Small intestine (tissue), 7 donors: ENCODE measurements around the gene ENTPD8. TPM values are rescaled to one million over a fixed set of nuclear protein-coding genes. Genes with fewer than 3 reads are reported as not detected.

Experiments
- DNase-seq, 2 donors: peaks; one replicate each; pipeline versions ENCODE4 v3.0.0 to v3.0.0-alpha.2; 2013
- FAIRE-seq: peaks from 2 replicates; lab custom pipeline; 2012; peaks lifted over from hg19 to GRCh38; lab: Jason Lieb, UNC
- H3K27ac ChIP-seq, 3 donors: one replicate each; pipeline ENCODE4 v1.5.1; 2013; ENCODE audit warnings: low read length in 2 of 3, mild to moderate bottlenecking in 2 of 3, control low read depth in 1 of 3, inconsistent platforms in 1 of 3, low read depth in 1 of 3, moderate library complexity in 1 of 3
- H3K27me3 ChIP-seq, 3 donors: one replicate each; pipeline ENCODE4 v1.6.1; 2013; ENCODE audit warnings: low read length in 3 of 3, inconsistent platforms in 1 of 3; ENCODE audit not compliant: control insufficient read depth in 3 of 3, insufficient read depth in 3 of 3
- H3K36me3 ChIP-seq, 3 donors: one replicate each; pipeline ENCODE4 v1.6.1; 2013; ENCODE audit warnings: low read length in 3 of 3, inconsistent platforms in 1 of 3, low read depth in 1 of 3, mild to moderate bottlenecking in 1 of 3, moderate library complexity in 1 of 3; ENCODE audit not compliant: control insufficient read depth in 3 of 3, insufficient read depth in 2 of 3
- H3K4me1 ChIP-seq, 3 donors: one replicate each; pipeline ENCODE4 v1.6.1; 2013; ENCODE audit warnings: low read length in 2 of 3, inconsistent platforms in 1 of 3, low read depth in 1 of 3, mild to moderate bottlenecking in 1 of 3, moderate library complexity in 1 of 3; ENCODE audit not compliant: control insufficient read depth in 3 of 3, insufficient read depth in 2 of 3
- H3K4me3 ChIP-seq, 3 donors: one replicate each; pipeline ENCODE4 v1.5.1; 2013; ENCODE audit warnings: low read length in 3 of 3, control low read depth in 1 of 3, inconsistent platforms in 1 of 3, low read depth in 1 of 3, mild to moderate bottlenecking in 1 of 3, moderate library complexity in 1 of 3
- H3K9me3 ChIP-seq, 2 donors: one replicate each; pipeline ENCODE4 v1.6.1; 2013; ENCODE audit warnings: low read depth in 1 of 2, low read length in 1 of 2; ENCODE audit not compliant: control insufficient read depth in 2 of 2, insufficient read depth in 1 of 2
- WGBS, 3 donors: extraction: QIAGEN DNeasy Blood & Tissue Kit; methylation state at CpG; one replicate each; pipeline ENCODE4 v1.1.7; 2013; 5-methylcytosine and 5-hydroxymethylcytosine counted together
- polyA plus RNA-seq, 4 donors: library from polyadenylated mRNA; stranded (reverse) in 3 of 4; unstranded in 1 of 4; fragments of 200-250 nt in 3 of 4; fragments of 120-200 nt in 1 of 4; gene quantifications; one replicate each; pipeline versions ENCODE4 v1.2.1 to v1.2.3, GENCODE V29; 2013
- donor health status: healthy with polysubstance abuse.
- donor health status: control.
- donor health status: control.
- donor health status: Bipolar disorder and iron deficiency.
- donor health status: healthy.

The ENTPD8 gene
- polyA plus RNA-seq, 4 donors, result 15.9 to 85.4 (median 40.8) TPM

DNA sequence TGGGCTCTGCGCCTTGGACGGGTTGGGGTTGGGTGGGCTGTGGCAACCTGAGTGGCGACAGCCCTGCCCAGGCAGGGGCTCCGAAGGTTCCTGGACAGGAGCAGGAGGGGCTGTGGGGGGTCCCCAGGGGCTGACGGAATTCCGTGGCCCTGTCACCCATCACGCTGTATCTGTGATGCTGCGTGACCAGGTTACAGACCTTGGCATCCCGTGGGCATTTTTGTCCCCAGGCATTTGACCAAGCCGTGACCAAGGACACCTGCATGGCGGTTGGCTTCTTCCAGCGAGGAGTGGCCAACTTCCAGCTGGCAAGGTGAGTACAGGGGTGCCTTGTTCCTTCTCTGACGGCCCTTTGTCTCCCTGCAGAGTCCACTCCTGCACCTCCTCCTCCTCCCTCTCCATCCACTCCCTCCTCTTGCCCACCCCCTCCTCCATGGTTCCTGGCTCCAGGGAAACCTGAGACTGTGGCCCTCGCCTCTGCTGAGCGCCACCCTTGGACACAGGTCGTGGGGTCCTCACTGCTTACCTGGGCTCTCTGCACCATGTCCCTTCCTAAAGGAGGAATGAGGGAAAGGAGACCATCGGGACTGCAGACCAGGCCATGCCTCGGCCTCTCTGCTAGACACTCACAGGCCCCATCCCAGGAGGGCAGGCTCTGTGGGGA lies 15.0 kb downstream of the ENTPD8 start:
- peaks cover 0 to 18% (median 0%) of the 10 kb centered on the region in 3 donors for H3K4me1 ChIP-seq
- peaks cover 0 to 37% (median 0%) of the 10 kb centered on the region in 3 donors for H3K36me3 ChIP-seq
- FAIRE-seq (no peak), DNase-seq (no peak)
- no peaks in the 10 kb centered on the region for H3K27me3 ChIP-seq
- H3K27ac ChIP-seq, result no peak overlapping the region
- H3K9me3 ChIP-seq, result no peaks in the 10 kb centered on the region
- WGBS, 3 donors, result 83 to 86% (median 86%) methylated on average over 18 of the region's 18 CpGs
- no peak overlapping the region for H3K4me3 ChIP-seq

DNA sequence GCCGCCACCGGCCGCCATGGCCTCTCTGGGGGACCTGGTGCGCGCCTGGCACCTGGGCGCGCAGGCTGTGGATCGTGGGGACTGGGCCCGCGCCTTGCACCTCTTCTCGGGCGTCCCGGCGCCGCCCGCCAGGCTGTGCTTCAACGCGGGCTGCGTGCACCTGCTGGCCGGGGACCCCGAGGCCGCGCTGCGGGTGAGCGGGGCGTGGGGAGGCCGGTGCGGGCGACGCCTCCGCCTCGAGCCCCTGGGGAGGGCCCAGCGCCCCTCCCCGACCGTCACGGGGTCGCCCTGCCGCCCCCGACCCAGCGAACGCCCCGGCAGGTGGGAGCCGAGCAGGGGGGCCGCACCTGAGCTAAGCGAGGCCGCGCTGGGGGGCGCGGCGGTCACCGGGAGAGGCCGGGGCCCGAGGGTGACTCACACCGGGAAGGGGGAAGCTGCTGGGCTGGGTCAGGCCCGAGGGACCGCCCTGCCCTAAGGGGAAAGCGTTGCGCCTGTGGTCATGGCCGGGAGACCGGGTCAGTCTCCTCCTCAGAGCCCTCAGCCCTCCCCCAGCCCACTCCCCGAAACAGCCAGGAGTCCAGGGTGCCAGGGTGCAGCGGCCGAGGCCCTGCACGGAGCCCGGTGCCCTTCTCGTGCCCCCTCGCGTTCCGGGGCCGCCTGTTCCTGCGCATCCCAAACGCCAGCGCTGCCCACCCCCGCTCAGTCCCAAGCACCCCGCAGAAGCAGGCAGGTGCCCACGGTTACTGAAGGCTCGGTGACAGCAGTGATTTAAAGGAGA lies 17.5 kb downstream of the ENTPD8 start:
- Histone ChIP-seq H3K4me1 (peaks cover 0 to 18% (median 0%) of the 10 kb centered on the region in 3 donors), H3K36me3 (peaks cover 0 to 27% (median 0%) of the 10 kb centered on the region in 3 donors), H3K27me3 (no peaks in the 10 kb centered on the region), H3K4me3 (peak overlapping the region; percentile 54 to 95 (median 86)), H3K27ac (peak overlapping the region; percentile 50 to 94 (median 85)), H3K9me3 (no peaks in the 10 kb centered on the region)
- FAIRE-seq (no peak), DNase-seq (peak; percentile 62 to 80)
- WGBS, 3 donors, result 0 to 9% (median 4%) methylated on average over 41 to 77 of the region's 77 CpGs

DNA sequence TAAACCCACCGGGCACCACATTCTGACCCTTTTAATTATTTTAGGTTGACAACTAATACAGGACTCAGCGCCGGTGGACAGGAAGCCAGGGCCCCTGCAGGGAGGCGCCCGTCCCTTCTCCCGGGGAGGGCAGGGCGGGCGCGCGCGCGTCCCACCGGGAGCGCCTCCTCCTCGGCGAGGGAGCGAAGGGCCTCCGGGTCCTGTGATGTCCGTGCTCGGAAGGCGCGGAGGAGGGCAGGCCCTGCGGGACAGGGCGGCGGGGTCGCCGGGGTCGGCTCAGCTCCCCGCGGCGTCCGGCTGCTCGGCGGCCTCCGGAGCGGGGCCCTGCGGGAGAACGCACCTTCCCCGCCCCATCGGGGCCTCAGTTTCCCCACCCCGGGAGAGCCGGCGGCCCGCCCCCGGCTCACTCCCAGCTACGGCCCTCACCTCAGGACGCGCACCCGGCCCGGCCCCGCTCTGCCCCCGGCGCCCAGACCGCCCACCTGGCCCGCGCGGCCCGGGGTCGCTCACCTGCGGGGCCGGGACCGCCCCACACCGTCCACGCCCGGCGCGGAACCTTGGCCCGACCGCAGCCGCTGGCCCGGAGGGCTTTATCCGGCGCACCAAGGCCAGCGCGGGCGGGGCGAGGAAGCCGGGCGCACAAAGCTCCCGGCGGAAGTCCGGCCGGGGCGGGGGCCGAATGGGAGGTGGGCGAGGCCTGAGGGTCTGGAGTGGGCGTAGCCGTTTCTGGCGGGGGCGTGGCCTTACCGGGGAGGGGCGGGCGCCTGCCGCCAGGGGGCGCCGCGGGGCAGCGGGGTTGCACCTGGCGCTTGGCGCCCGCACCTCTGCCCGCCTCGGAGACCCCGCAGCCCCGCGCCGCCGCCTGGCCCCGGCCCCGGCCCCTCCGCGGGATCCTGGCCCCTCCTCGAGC lies 18.3 kb downstream of the ENTPD8 start, which contains the start of the genes EXD3 and NOXA1:
EXD3 (minus strand) TSS at position 559 of the 910 bp plus-strand sequence. CDS start 27,805 bp downstream, outside the sequence.
NOXA1 (plus strand) TSS at position 790 of the 910 bp plus-strand sequence. CDS start 137 bp downstream, outside the sequence.
- Histone ChIP-seq H3K4me3 (peak within 1 kb of the TSS; percentile 80 to 95 (median 86)), H3K4me1 (peaks cover 0 to 18% (median 0%) of the 10 kb centered on the region in 3 donors), H3K27ac (peak within 1 kb of the TSS; percentile 76 to 94 (median 85)), H3K27me3 (no peaks in the 10 kb centered on the region), H3K36me3 (peaks cover 0 to 22% (median 0%) of the 10 kb centered on the region in 3 donors), H3K9me3 (no peaks in the 10 kb centered on the region)
- FAIRE-seq, result no peak
- 0 to 1% (median 0%) methylated on average over 38 to 113 of the region's 113 CpGs for WGBS, 3 donors
- peak; percentile 95 to 96 for DNase-seq

DNA sequence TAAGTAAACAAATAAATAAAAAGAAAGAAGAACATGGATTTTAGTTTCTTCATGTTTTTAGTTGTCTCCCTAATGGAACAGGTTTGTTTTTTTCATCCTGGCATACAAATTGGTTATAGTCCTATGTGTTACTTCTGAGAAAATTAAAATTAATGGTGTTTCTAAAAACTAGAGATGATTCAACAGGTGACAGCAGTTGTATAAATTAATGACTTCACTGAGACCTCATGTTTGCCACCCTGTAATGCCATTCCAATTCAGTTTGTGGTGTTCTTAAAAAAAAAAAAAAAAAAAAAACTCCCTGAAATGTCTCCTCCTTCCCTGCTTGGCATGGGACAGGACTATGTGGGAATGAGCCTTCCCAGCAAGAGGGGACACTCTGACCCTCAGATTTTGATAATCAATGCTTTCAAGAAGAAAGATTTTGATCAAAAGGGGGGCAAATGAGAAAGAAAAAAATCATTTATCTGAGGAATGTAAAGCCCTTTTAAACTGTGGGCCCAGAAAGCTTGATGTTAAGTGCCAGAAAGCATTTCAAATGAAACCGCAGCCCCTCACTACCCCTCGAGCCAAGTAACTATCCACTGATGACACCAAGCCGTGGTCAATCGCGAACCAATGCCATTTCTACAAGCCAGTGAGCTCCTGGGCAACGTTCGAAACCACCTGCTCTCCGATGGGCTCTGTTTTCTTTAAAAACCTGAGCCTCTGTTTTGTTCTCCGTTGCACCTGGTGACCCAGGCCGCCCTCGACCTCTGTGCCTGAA lies 19.1 kb downstream of the ENTPD8 start:
- peak overlapping the region; percentile 80 to 95 (median 86) for H3K4me3 ChIP-seq
- 0 to 6% (median 4%) methylated on average over 11 of the region's 11 CpGs for WGBS, 3 donors
- peaks cover 0 to 15% (median 0%) of the 10 kb centered on the region in 3 donors for H3K36me3 ChIP-seq
- H3K27me3 ChIP-seq, result no peaks in the 10 kb centered on the region
- no peaks in the 10 kb centered on the region for H3K9me3 ChIP-seq
- peak overlapping the region in 2 of 3 donors; percentile 52 to 76 for H3K27ac ChIP-seq
- FAIRE-seq (no peak), DNase-seq (no peak)
- peaks cover 0 to 18% (median 0%) of the 10 kb centered on the region in 3 donors for H3K4me1 ChIP-seq

DNA sequence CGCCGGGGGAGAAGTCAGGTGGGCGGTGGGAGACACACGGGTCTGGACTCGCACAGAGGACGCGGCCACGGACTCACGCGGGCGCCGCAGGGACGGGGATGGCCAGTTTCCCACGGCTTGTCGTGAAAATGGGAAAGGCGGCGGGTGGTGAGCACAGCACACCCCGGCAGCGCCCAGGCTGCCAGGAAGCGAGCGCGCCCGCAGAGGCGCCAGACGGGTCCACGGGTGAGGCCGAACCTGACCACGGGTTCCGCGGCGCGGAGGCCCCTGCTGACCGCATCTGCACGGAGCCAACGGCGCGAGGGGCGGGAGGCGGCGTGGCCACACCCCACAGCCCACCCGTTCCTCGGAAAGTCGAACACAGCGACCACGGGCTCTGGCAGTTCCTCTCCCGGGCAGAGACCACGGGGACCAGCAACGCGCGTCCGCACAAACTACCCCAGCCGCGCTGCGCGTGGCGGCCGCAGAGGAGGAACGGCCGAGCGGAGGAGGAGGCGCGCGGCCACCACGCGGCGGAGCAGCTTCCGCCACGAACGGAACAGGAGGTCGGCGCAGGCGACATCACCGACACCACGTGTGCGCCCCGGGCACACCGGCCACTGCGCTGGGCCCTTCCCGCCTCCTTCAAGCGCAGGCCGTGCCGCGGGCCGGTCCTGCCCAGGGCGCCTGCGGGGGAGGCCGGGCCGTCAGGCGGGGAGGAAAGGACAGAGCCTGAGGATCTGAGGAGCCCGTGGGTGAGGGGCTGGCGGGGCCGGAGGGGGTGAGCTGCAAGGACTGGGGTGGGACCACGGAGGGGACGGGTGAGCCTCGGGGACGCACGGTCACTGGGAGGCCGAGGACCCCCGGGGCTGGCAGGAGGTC lies 23.8 kb downstream of the ENTPD8 start:
- peaks cover 0 to 26% (median 0%) of the 10 kb centered on the region in 3 donors for H3K36me3 ChIP-seq
- no peak overlapping the region for H3K27ac ChIP-seq
- peak overlapping the region in 1 of 3 donors; percentile 26 for H3K4me3 ChIP-seq
- H3K4me1 ChIP-seq, result peaks cover 0 to 5% (median 0%) of the 10 kb centered on the region in 3 donors
- no peaks in the 10 kb centered on the region for H3K9me3 ChIP-seq
- DNase-seq, result no peak
- 84 to 97% (median 91%) methylated on average over 79 to 99 of the region's 99 CpGs for WGBS, 3 donors
- H3K27me3 ChIP-seq, result no peaks in the 10 kb centered on the region
- FAIRE-seq, result no peak

DNA sequence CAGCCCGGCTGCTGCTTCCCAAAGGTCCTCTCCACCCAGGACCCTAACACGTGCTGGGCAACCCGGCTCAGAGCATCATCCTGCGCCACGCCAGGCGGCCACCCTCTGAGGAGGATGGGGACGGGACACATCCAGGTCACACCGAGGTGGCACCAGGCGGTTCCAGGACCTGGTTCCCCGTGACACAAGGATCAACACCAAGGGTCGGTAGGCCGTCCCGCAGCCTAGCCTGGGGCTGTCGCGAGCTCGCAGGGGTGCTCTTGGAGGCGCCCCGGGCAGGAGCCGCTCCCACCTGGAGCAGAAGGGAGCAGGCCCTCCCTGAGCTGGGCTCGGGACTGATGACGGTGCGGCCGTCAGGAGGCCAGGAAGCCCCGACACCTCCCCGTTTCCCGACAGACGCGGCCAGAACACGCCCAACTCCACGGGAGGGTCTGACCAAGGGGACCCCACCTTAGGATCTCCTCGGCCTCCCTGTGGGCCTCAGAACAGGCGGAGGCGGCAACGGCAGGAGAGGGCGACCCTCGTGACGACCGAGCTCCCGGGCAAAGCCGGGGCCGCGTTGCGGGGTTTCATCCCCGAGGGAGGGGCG lies 24.5 kb downstream of the ENTPD8 start:
- no peak overlapping the region for H3K4me3 ChIP-seq
- 92 to 95% (median 94%) methylated on average over 35 to 45 of the region's 45 CpGs for WGBS, 3 donors
- peaks cover 0 to 4% (median 4%) of the 10 kb centered on the region in 3 donors for H3K4me1 ChIP-seq
- no peak overlapping the region for H3K27ac ChIP-seq
- DNase-seq (no peak), FAIRE-seq (no peak)
- peaks cover 0 to 27% (median 0%) of the 10 kb centered on the region in 3 donors for H3K36me3 ChIP-seq
- no peaks in the 10 kb centered on the region for H3K27me3 ChIP-seq
- H3K9me3 ChIP-seq, result no peaks in the 10 kb centered on the region
